ENCODE measurements around the gene CPM. TPM values are rescaled to one million over a fixed set of nuclear protein-coding genes. Genes with fewer than 3 reads are reported as not detected.
"Not testable (repeated sequence)": the region's sequence is repeated elsewhere in the genome, so short reads cannot be mapped to it uniquely, and the experiment has no call there.

CPM gene
- total RNA-seq, 1 donor: 13.2 TPM

DNA sequence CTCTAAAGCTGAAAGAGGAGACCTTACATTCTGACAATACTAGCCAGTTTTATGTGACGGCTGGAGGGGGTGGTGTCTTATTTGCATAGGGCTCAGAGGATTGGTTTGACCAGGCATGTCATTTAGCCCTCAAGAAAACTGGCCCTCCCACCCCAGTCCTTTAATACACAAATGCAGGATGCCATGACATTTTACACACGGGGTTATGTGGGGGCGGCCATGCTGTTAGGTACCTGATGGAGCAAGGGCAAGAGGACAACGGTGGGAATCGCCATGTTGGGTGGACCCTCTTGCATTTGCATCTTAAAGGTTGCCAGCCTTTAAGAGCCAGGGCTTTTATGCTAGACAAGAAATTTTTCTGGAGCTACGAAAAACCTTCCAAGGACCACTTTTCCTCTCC, 101.7 kb downstream of the CPM start:
- H3K4me1 ChIP-seq (ENCODE audit: insufficient read depth, low read length): no peaks in the 10 kb centered on the region
- no peaks in the 10 kb centered on the region for H3K27me3 ChIP-seq (ENCODE audit: insufficient read depth, low read length)
- H3K4me3 ChIP-seq (ENCODE audit: low read length): no peak overlapping the region
- no peaks in the 10 kb centered on the region for H3K9me3 ChIP-seq (ENCODE audit: low read depth, low read length)

DNA sequence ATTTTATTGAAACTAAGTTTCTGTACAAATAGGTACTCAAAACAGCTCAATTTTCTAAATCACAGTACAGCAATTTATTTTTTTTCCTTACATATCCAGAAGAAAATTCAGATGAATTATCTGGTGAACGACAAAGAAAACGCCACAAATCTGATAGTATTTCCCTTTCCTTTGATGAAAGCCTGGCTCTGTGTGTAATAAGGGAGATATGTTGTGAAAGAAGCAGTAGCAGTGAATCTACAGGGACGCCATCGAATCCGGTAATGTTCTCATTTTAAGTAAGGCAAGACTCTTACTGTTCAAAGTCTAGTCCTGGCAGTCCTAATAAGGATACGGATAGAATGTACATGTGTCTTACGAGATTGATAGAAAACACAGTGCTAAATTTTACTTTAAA, 104.3 kb downstream of the CPM start:
- H3K4me1 ChIP-seq (ENCODE audit: insufficient read depth, low read length): no peaks in the 10 kb centered on the region
- no peaks in the 10 kb centered on the region for H3K9me3 ChIP-seq (ENCODE audit: low read depth, low read length)

DNA sequence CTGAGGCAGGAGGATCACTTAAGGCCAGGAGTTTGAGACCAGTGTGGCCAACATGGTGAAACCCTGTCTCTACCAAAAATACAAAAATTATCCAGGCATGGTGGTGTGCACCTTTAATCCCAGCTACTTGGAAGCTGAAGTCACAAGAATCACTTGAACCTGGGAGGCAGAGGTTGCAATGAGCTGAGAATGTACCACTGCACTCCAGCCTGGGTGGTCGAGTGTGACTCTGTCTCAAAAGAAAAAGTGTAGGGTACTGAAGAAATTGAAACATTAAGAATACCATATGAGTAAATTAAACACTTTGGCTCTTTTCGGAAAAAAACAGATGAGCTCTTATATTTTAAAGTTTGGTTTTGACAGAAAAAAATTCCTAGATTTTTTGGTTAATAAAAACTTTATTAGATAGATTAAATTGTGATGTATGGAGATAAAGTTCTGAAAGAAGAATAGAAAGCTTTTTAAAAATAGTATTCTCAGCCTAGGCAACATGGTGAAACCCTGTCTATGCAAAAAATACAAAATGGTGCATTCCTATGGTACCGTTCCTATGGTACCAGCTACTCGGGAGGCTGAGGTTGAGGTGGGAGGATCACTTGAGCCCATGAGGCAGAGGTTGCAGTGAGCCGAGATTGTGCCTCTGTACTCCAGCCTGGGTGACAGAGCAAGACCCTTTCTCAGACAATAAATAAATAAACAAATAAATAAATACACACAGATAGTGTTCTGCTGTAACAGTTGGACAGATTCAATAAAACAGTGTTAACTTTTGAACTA, 104.9 kb downstream of the CPM start:
- Histone ChIP-seq H3K9me3 (ENCODE audit: low read depth, low read length) (no peaks in the 10 kb centered on the region), H3K27me3 (ENCODE audit: insufficient read depth, low read length) (no peaks in the 10 kb centered on the region), H3K4me3 (ENCODE audit: low read length) (no peak overlapping the region), H3K4me1 (ENCODE audit: insufficient read depth, low read length) (no peaks in the 10 kb centered on the region)

More for the DNA sequence above, 104.3 kb downstream of the CPM start:
- no peak overlapping the region for H3K4me3 ChIP-seq (ENCODE audit: low read length)
- H3K27me3 ChIP-seq (ENCODE audit: insufficient read depth, low read length): no peaks in the 10 kb centered on the region

DNA sequence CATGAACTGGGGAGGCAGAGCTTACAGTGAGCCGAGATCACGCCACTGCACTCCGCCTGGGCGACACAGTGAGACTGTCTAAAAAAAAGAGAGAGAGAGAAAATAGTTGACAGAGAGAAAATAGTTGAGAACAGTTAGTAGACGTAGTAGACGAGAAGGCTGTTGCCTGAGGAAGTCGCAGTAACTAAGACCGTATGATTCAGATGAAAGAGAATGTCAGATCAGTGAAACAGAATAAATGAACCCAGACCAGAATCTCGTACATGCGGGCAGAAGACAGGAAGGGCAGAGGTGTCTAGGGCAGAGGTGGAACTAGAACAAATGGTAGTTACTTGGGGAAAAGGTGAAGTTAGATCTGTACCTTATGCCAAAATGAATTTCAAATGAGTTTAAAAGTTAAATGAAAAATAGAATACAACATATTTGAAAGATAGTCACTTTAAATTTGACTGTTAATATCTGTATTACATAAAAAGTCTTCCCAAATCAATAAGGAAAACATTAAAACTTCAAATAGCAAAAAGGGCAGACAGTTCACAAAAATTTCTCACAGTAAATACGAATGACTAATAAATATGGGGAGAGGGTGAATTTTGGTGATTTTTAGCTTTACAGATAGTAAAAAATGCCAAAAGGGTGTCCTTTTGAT, 107.3 kb downstream of the CPM start:
- Histone ChIP-seq H3K4me1 (ENCODE audit: insufficient read depth, low read length) (peaks cover 10% of the 10 kb centered on the region), H3K9me3 (ENCODE audit: low read depth, low read length) (no peaks in the 10 kb centered on the region), H3K27me3 (ENCODE audit: insufficient read depth, low read length) (no peaks in the 10 kb centered on the region), H3K4me3 (ENCODE audit: low read length) (no peak overlapping the region)

DNA sequence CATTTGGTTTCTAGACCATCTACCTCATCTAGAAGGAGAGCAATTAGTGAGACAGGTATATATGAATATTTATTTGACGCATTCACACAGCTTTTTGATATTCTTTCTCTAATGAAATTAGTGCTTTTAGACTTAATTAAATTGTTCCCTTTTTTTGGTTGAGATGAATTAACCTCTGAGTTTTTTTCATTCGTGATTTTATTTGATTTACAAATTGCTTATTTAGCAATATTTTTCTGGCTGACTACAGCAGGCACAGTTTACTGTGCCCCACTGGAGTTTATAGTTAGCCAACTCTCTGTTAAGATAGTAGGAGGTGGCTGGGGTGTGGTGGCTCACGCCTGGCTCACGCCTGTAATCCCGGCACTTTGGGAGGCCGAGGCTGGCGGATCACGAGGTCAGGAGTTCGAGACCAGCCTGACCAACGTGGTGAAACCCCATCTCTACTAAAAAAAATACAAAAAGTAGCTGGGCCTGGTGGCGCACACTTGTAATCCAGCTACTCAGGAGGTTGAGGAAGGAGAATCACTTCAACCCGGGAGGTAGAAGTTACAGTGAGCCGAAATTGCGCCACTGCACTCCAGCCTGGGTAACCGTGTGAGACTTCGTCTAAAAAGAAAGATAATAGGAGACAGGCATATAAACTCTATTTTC, 108.2 kb downstream of the CPM start:
- Histone ChIP-seq H3K4me3 (ENCODE audit: low read length) (no peak overlapping the region), H3K27me3 (ENCODE audit: insufficient read depth, low read length) (no peaks in the 10 kb centered on the region), H3K9me3 (ENCODE audit: low read depth, low read length) (no peaks in the 10 kb centered on the region), H3K4me1 (ENCODE audit: insufficient read depth, low read length) (peaks cover 10% of the 10 kb centered on the region)

DNA sequence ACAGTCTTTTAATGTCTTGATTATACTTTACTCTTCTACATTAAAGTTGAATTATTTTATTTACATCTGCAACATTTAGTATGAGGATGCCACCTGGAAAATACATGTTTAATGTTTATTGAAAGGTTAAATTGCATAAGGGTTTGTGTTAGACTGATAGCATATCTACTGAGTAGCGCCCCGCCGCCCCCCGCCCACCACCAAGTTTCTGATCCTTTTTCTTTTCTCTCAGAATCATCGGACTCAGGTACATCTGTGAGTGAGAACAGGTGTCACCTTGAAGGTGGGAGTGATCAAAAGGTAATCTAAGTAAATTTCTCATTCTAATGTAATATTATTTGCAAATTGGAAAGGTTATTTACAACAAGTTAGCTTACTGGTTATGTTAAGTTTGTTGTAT, 108.8 kb downstream of the CPM start:
- Histone ChIP-seq H3K4me3 (ENCODE audit: low read length) (no peak overlapping the region), H3K9me3 (ENCODE audit: low read depth, low read length) (no peaks in the 10 kb centered on the region), H3K4me1 (ENCODE audit: insufficient read depth, low read length) (peaks cover 10% of the 10 kb centered on the region), H3K27me3 (ENCODE audit: insufficient read depth, low read length) (no peaks in the 10 kb centered on the region)

DNA sequence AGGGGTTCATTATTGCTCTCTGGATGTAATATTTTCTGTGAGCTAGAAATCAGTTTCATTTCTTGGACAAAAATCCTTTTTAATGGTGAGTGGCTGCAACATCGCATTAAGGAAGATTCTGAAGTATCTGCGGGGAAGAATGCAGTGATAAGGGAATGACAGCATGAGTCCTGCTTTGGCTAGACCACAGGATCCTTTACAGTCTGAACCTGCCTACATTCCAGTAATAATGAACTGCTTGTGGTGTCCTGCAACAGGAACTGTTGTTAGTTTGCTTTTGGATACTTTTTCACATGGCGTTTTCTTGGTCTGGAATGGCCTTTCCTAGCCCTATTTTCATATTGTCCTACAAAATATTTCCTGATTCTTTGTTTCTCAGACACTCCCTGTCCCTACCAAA, 109.3 kb downstream of the CPM start:
- Histone ChIP-seq H3K9me3 (ENCODE audit: low read depth, low read length) (no peaks in the 10 kb centered on the region), H3K4me3 (ENCODE audit: low read length) (no peak overlapping the region), H3K4me1 (ENCODE audit: insufficient read depth, low read length) (peaks cover 10% of the 10 kb centered on the region), H3K27me3 (ENCODE audit: insufficient read depth, low read length) (no peaks in the 10 kb centered on the region)

DNA sequence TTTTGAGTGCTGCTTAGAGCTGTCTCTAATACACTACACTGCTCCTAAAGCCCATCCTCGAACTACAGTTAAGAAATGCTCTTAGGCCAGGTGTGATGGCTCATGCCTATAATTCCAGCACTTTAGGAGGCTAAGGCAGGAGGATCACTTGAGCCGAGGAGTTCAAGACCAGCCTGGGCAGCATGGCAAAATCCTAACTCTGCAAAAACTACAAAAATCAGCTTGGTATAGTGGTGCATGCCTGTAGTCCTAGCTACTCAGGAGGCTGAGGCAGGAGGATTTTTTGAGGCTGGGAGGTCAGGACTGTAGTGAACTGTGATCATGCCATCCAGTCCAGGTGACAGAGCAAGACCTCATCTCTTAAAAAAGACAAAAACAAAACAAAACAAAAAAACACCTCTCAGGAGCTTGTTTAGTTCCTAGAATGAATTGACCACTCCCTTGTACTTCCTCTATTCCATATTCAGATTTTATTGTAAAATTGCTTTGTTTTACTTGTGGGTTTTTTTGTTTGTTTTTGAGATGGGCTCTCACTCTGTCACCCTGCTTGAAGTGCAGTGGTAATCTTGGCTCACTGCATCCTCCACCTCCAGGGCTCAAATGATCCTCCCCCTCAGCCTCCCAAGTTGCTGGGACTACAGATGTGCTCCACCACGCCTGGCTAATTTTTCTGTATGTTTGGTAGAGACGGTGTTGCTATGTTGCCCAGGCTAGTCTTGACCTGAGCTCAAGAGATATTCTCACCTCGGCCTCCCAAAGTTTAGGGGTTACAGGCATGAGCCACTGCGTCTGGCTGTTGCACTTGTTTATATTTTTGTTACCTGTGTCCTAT, 111.4 kb downstream of the CPM start:
- no peak overlapping the region for H3K4me3 ChIP-seq (ENCODE audit: low read length)
- H3K9me3 ChIP-seq (ENCODE audit: low read depth, low read length): no peaks in the 10 kb centered on the region
- H3K4me1 ChIP-seq (ENCODE audit: insufficient read depth, low read length): peaks cover 10% of the 10 kb centered on the region
- H3K27me3 ChIP-seq (ENCODE audit: insufficient read depth, low read length): no peaks in the 10 kb centered on the region

DNA sequence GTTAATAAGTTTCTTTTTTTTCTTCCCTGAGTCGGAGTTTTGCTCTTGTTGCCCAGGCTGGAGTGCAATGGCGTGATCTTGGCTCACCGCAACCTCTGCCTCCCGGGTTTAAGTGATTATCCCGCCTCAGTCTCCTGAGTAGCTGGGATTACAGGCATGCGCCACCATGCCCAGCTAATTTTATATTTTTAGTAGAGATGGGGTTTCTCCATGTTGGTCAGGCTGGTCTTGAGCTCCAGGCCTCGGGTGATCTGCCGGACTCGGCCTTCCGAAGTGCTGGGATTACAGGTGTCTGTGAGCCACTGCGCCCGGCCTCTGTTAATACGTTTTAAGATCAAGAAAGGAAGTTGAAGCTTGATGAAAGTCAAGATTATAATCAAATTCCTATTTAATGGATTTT, 113.5 kb downstream of the CPM start:
- H3K4me1 ChIP-seq (ENCODE audit: insufficient read depth, low read length): peaks cover 10% of the 10 kb centered on the region
- H3K9me3 ChIP-seq (ENCODE audit: low read depth, low read length); H3K27me3 ChIP-seq (ENCODE audit: insufficient read depth, low read length); H3K4me3 ChIP-seq (ENCODE audit: low read length): not testable (repeated sequence)

DNA sequence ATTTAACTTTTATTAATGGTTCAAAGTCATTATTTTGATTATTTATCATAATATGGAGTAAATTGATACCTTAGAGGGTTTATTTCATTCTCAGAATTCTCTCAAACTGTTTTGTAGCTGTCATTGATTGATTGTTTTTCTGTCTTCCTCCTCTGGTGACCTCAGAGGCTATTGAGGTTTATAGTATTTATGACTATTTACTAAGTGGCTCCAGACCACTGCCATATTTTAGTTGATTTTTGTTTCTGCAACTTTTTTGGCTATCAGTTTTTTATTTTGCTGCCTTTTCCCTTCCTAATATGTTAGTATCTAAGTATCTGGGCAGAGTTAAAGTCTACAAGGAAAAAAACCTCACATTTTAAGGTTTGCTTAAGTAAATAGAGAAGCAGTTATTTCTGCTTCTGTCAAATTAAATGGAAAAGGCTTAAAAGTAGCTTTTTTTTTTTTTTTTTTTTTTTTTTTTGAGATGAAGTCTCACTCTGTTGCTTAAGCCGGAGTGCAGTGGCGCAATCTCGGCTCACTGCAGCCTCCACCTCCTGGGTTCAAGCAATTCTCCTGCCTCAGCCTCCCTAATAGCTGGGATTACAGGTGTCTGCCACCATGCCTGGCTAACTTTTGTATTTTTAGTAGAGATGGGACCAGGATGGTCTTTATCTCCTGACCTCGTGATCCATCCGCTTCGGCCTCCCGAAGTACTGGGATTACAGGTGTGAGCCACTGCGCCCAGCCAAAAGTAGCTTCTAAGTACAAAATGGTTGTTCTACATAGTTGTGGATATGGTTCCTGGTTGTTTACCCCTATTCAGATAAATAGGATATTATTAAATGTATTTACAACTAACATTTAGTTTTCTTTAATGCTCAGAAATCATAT, 116.8 kb downstream of the CPM start:
- H3K27me3 ChIP-seq (ENCODE audit: insufficient read depth, low read length): no peaks in the 10 kb centered on the region
- H3K9me3 ChIP-seq (ENCODE audit: low read depth, low read length): no peaks in the 10 kb centered on the region
- H3K4me3 ChIP-seq (ENCODE audit: low read length): no peak overlapping the region
- peaks cover 11% of the 10 kb centered on the region for H3K4me1 ChIP-seq (ENCODE audit: insufficient read depth, low read length)

DNA sequence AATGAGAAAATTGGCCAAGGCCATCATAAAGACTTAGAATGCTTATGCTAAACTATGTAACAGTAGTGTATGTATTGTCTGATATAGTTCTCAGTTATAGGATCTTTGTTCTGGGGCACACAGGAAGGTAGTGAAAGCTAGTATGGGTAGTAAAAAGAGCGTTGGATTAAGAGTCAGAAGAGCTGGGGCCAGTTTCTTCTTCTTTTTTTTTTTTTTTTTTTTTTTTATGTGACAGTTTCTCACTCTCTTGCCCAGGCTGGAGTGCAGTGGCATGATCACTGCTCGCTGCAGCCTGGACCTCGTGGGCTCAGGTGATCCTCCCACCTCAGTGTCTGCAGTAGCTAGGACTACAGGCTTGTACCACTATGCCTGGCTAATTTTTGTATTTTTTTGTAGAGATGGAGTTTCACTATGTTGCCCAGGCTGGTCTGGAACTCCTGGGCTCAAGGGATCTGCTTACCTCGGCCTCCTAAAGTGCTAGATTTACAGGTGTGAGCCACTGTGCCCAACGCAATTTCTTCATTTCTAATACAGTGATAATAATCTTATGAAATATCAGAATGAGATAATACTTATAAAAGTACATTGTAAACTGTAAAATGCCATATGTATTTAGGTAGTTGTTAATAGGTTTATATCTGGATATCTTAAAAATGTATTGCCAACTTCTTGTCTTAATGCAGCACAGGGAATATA, 117.6 kb downstream of the CPM start:
- Histone ChIP-seq H3K4me1 (ENCODE audit: insufficient read depth, low read length) (peaks cover 14% of the 10 kb centered on the region), H3K27me3 (ENCODE audit: insufficient read depth, low read length) (no peaks in the 10 kb centered on the region), H3K4me3 (ENCODE audit: low read length) (no peak overlapping the region), H3K9me3 (ENCODE audit: low read depth, low read length) (no peaks in the 10 kb centered on the region)

DNA sequence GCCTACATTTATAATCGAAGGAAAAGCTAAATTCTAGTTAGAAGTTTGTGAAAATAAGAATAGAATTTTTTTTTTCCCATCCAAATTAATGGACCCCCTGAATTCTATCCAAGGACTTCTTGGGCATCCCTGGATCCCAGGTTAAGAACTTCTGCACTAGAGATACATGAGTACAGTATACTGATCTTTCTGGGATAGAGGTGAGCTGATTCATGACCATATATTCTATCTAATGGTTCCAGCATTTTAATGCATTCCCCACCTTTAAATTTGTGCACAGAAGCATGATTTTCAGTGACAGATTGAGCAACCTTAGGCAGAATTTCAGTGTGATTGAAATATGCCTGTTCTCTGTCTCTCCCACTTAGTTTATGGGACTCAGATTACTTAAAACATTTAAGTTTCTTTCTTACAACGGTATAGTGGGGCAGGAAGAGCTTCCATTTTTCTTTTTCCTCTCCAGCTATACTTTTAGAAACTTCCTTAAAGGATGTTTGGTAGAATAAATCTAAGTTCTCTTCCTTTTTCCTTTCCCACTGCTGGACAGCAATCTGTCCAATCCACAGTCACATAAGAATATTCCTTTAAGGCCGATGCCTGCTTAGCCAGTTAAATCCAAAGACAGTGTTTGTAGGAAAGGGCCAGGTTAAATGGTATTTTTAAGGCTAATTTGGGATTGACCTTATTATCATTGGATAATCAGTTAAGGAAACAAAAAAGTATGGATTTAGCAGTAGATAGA, 118.3 kb downstream of the CPM start:
- H3K27me3 ChIP-seq (ENCODE audit: insufficient read depth, low read length): no peaks in the 10 kb centered on the region
- peaks cover 15% of the 10 kb centered on the region for H3K4me1 ChIP-seq (ENCODE audit: insufficient read depth, low read length)
- H3K9me3 ChIP-seq (ENCODE audit: low read depth, low read length): no peaks in the 10 kb centered on the region
- H3K4me3 ChIP-seq (ENCODE audit: low read length): no peak overlapping the region

DNA sequence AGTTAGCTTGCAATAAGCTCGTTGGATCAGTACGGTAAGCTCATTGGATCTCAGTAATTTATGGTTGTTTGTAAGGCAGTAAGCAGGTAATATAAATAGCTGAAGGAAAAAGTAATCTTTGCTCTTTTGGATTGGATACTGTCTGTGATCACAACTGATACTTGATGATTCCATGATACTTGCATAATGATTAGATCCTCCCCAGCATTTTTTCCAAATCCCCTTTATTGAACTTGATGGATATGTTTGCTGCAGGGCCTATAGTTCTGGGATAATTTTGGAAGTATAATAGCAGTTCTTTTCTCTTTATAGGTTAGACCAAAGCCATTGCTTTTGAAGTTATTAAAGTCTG, 119.8 kb downstream of the CPM start:
- no peaks in the 10 kb centered on the region for H3K9me3 ChIP-seq (ENCODE audit: low read depth, low read length)
- H3K4me1 ChIP-seq (ENCODE audit: insufficient read depth, low read length): peaks cover 22% of the 10 kb centered on the region
- no peaks in the 10 kb centered on the region for H3K27me3 ChIP-seq (ENCODE audit: insufficient read depth, low read length)
- no peak overlapping the region for H3K4me3 ChIP-seq (ENCODE audit: low read length)
